GM18909 (cell line): ENCODE data around the gene CPNE7.

Experiments
- ATAC-seq: cut with Tn5 transposase; IDR thresholded peaks from one replicate; pipeline ENCODE4 v1.9.1; 2021; ENCODE audit warnings: mild to moderate bottlenecking; ENCODE audit not compliant: unreplicated experiment, poor library complexity

The CPNE7 gene

GRCh38 chr16:89575247-89576152 lies at the start of gene CPNE7:
TSS of gene CPNE7 (plus strand) at chr16:89575758. CDS start at chr16:89575898, 140 bp downstream.
- ATAC-seq, result no peak

- ATAC-seq, result no peak
These were observed 46.5 kb upstream of the CPNE7 start for GRCh38 chr16:89529097-89529496.

GRCh38 chr16:89530401-89531381 lies 44.9 kb upstream of the CPNE7 start:
- no peak for ATAC-seq

- no peak for ATAC-seq
These were observed 43.6 kb upstream of the CPNE7 start for GRCh38 chr16:89531821-89532526.

GRCh38 chr16:89534252-89534756 lies 41.3 kb upstream of the CPNE7 start:
- ATAC-seq, result no peak

- ATAC-seq, result no peak
These were observed 39.2 kb upstream of the CPNE7 start for GRCh38 chr16:89536371-89536770.

GRCh38 chr16:89536886-89537548 lies 38.5 kb upstream of the CPNE7 start:
- ATAC-seq, result no peak

- no peak for ATAC-seq
These were observed 38.0 kb upstream of the CPNE7 start for GRCh38 chr16:89537549-89537925.

GRCh38 chr16:89538286-89538685 lies 37.3 kb upstream of the CPNE7 start:
- ATAC-seq, result no peak

GRCh38 chr16:89540557-89540956 lies 35.0 kb upstream of the CPNE7 start:
- ATAC-seq, result no peak

- ATAC-seq, result no peak
These were observed 33.8 kb upstream of the CPNE7 start for GRCh38 chr16:89541792-89542191.

- ATAC-seq, result no peak
These were observed 31.4 kb upstream of the CPNE7 start for GRCh38 chr16:89544113-89544512.

- ATAC-seq, result no peak
These were observed 30.9 kb upstream of the CPNE7 start for GRCh38 chr16:89544713-89545043.

GRCh38 chr16:89545044-89545830 lies 30.3 kb upstream of the CPNE7 start:
- ATAC-seq, result no peak

- no peak for ATAC-seq
These were observed 29.6 kb upstream of the CPNE7 start for GRCh38 chr16:89545831-89546574.

- no peak for ATAC-seq
These were observed 28.8 kb upstream of the CPNE7 start for GRCh38 chr16:89546781-89547180.

- ATAC-seq, result no peak
These were observed 28.3 kb upstream of the CPNE7 start for GRCh38 chr16:89547291-89547690.

- no peak for ATAC-seq
These were observed 27.7 kb upstream of the CPNE7 start for GRCh38 chr16:89547860-89548259.
